Measurements from ENCODE around the gene SLC51B. TPM values are rescaled to one million over a fixed set of nuclear protein-coding genes. Genes with fewer than 3 reads are reported as not detected.

Gene SLC51B
- total and polyA plus RNA-seq, 9 of the 15 experiments (the other 6 are each of a cell fraction or from before 2014, with no cell fraction given) = not detected

GRCh38 chr15:65049418-65049840 is 4.2 kb downstream of the SLC51B start (continued):
- TF ChIP-seq, protein P1, sequence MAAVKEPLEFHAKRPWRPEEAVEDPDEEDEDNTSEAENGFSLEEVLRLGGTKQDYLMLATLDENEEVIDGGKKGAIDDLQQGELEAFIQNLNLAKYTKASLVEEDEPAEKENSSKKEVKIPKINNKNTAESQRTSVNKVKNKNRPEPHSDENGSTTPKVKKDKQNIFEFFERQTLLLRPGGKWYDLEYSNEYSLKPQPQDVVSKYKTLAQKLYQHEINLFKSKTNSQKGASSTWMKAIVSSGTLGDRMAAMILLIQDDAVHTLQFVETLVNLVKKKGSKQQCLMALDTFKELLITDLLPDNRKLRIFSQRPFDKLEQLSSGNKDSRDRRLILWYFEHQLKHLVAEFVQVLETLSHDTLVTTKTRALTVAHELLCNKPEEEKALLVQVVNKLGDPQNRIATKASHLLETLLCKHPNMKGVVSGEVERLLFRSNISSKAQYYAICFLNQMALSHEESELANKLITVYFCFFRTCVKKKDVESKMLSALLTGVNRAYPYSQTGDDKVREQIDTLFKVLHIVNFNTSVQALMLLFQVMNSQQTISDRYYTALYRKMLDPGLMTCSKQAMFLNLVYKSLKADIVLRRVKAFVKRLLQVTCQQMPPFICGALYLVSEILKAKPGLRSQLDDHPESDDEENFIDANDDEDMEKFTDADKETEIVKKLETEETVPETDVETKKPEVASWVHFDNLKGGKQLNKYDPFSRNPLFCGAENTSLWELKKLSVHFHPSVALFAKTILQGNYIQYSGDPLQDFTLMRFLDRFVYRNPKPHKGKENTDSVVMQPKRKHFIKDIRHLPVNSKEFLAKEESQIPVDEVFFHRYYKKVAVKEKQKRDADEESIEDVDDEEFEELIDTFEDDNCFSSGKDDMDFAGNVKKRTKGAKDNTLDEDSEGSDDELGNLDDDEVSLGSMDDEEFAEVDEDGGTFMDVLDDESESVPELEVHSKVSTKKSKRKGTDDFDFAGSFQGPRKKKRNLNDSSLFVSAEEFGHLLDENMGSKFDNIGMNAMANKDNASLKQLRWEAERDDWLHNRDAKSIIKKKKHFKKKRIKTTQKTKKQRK (IDR thresholded peaks at IDR 0.05; ENCODE audit: borderline replicate concordance, low read depth, low read length) = no peak
- TF ChIP-seq SRSF1 (IDR thresholded peaks at IDR 0.05; ENCODE audit: low read depth, low read length) (no peak), KAT7 (CRISPR knock-in tag; IDR thresholded peaks at IDR 0.05; ENCODE audit: borderline replicate concordance) (no peak), PML (IDR thresholded peaks at IDR 0.05; ENCODE audit: low read length) (no peak), NEUROD1 (IDR thresholded peaks at IDR 0.05; ENCODE audit: borderline replicate concordance, low read depth, low read length, partially characterized antibody) (peak; percentile 82), MXI1 (IDR thresholded peaks at IDR 0.05; ENCODE audit: low read depth, low read length) (peak; percentile 71), CHCHD3 (CRISPR knock-in tag; IDR thresholded peaks at IDR 0.05) (no peak), DIDO1 (tag; IDR thresholded peaks at IDR 0.05; ENCODE audit: low read depth) (no peak), BRD4 (IDR thresholded peaks at IDR 0.05) (no peak), ERF (CRISPR knock-in tag; IDR thresholded peaks at IDR 0.05) (no peak), KLF6 (CRISPR knock-in tag; IDR thresholded peaks at IDR 0.05; ENCODE audit: borderline replicate concordance) (no peak), RBM25 (IDR thresholded peaks at IDR 0.05; ENCODE audit: low read depth, low read length, severe bottlenecking) (peak; percentile 94), POLR3A (IDR thresholded peaks at IDR 0.05; ENCODE audit: borderline replicate concordance, extremely low read depth, insufficient read depth, insufficient read length) (no peak), ATF4 (CRISPR knock-in tag; IDR thresholded peaks at IDR 0.05) (no peak), SIRT6 (IDR thresholded peaks at IDR 0.05; ENCODE audit: low read depth, low read length) (no peak), NFYB (IDR thresholded peaks at IDR 0.05; ENCODE audit: extremely low read depth, insufficient read length) (peak; percentile 95), ATF1 (CRISPR knock-in tag; IDR thresholded peaks at IDR 0.05) (no peak), ATF1 (tag; IDR thresholded peaks at IDR 0.05) (peak; percentile 50; the same call in 1 of the 2 replicates), CAMTA2 (CRISPR knock-in tag; conservative IDR thresholded peaks at IDR 0.05) (no peak), FOXK2 (conservative IDR thresholded peaks at IDR 0.05 in 1 of 2, IDR thresholded peaks at IDR 0.05 in 1 of 2; ENCODE audit: low read depth in 2 of 2) (no peak), ZNF316 (IDR thresholded peaks at IDR 0.05) (no peak), MTF1 (CRISPR knock-in tag; IDR thresholded peaks at IDR 0.05; ENCODE audit: borderline replicate concordance) (no peak)
- TF ChIP-seq, protein P2, sequence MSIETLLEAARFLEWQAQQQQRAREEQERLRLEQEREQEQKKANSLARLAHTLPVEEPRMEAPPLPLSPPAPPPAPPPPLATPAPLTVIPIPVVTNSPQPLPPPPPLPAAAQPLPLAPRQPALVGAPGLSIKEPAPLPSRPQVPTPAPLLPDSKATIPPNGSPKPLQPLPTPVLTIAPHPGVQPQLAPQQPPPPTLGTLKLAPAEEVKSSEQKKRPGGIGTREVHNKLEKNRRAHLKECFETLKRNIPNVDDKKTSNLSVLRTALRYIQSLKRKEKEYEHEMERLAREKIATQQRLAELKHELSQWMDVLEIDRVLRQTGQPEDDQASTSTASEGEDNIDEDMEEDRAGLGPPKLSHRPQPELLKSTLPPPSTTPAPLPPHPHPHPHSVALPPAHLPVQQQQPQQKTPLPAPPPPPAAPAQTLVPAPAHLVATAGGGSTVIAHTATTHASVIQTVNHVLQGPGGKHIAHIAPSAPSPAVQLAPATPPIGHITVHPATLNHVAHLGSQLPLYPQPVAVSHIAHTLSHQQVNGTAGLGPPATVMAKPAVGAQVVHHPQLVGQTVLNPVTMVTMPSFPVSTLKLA (conservative IDR thresholded peaks at IDR 0.05) = peak; percentile 83 to 91
- TF ChIP-seq, protein P3, sequence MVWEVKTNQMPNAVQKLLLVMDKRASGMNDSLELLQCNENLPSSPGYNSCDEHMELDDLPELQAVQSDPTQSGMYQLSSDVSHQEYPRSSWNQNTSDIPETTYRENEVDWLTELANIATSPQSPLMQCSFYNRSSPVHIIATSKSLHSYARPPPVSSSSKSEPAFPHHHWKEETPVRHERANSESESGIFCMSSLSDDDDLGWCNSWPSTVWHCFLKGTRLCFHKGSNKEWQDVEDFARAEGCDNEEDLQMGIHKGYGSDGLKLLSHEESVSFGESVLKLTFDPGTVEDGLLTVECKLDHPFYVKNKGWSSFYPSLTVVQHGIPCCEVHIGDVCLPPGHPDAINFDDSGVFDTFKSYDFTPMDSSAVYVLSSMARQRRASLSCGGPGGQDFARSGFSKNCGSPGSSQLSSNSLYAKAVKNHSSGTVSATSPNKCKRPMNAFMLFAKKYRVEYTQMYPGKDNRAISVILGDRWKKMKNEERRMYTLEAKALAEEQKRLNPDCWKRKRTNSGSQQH (CRISPR knock-in tag; IDR thresholded peaks at IDR 0.05) = no peak
